ENCODE results near the gene DLG2. TPM values are rescaled to one million over a fixed set of nuclear protein-coding genes. Genes with fewer than 3 reads are reported as not detected.
"Not testable (repeated sequence)": the region's sequence is repeated elsewhere in the genome, so short reads cannot be mapped to it uniquely, and the experiment has no call there.

DLG2 gene
- polyA plus RNA-seq, 3 donors: 9.9 to 11.8 (median 10.1) TPM

DNA sequence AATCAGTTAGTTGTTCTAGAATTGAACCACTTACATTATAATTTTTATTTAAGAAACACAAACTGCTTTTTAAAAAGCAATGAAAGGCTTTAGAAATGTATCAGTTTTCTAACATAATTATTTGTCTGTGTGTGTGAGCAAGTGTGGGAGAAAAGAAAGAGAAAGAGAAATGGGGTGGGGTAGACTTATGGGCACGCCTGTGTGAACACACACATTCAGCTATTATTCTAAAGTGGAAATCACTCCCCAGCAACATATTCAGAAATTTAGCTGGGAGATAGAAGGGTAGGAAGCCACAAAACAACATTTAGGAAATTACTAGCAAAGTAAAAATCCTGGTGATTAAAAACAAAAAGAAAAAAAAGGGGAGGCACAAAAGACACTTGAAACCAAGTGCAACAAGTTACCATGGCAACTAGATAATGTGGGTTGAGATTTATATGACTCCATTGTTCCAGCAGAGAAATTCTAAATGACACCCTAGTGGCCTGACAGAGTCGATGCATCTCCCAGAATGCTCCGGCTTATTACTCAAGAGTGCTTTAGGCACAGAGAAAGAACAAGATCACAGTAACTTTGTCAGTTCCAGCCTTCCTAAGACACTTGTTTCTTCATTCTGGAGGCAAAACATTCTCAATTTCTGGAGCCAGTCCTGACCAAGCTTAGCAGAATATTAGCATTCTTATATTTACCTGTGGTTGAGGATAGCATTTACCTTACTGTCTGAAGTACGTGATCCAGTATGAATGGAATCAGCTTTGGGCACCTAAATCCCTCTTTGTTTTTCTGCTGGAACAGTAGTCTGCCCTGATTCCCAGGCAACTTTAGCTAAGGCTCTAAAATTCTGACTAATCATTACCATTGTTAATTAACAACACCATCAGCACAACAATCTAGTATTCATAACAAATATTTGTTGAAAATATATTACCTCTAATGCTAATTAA is 444.4 kb downstream of the DLG2 start:
- DNase-seq (ENCODE audit: extremely low read depth in 1 of 11, low read depth in 9 of 11, low spot score in 4 of 11): peak in 8 of 11 donors; percentile 1 to 18 (median 8)

DNA sequence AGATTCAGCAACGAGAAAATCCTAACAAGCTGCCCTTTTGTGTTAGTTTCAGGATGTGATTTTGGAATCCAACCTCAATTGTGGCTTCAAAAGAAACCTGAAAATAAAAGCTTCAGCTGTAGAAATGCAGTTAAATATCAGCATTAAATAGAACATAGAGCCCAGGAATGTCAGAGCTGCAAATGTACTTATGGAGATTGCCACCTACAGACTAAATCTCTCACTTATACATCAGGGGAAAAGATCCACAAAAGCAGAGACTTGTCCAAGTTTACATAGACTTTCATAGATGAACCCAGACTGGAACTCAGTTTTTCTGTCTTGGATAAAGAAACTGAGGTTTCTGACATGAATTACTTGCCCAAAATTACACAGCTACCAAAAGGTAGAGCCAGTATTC is 446.6 kb downstream of the DLG2 start:
- DNase-seq (ENCODE audit: extremely low read depth in 1 of 11, low read depth in 9 of 11, low spot score in 4 of 11): no peak

DNA sequence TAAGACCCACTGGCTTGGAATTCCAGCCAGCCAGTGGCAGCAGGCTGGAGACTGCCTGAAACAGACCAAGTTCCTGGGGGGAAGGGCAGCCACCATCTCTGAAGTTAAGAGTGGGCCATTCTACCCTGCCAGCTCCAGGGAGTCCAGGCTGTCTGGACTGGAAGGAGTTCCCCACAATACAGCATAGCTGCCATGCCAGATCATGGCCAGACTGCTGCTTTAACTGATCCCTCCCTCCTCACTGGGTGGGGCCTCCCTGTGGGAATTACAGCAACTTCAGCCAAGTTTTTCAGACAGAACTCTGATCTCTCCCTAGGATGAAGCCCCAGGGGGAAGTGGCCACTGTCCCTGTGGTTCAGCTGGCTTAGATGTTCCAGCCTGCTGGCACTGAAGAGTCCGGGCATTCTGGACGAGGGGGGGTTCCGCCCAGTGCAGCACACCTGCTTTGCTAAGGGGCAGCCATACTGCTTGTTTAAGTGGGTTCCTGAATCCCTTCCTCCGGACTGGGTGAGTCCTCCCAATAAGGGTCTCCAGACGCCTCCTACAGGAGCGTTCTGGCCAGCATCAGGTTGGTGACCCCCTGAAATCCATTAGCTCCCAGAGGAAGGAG is 455.4 kb downstream of the DLG2 start:
- no peak for DNase-seq (ENCODE audit: extremely low read depth in 1 of 11, low read depth in 9 of 11, low spot score in 4 of 11)

DNA sequence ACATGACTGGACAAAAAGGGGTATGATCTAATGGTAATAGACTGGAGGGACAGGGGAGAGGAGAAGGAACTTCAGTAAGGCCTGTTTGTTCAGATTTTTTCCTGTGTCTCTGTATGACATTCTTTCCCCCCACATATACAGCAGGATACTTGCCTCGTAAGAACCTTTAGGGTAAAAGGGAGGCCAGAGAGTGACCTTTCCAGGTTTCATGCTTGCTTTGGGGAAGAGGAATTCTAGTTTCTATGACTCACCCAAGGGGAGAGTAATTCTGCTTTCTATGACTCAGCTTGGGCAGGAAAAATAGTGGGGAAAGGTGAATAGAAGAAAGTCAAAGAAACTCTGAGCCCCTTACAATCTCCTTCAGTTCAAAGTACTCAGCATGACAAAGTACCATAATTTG is 457.0 kb downstream of the DLG2 start:
- DNase-seq (ENCODE audit: extremely low read depth in 1 of 11, low read depth in 9 of 11, low spot score in 4 of 11): no peak

DNA sequence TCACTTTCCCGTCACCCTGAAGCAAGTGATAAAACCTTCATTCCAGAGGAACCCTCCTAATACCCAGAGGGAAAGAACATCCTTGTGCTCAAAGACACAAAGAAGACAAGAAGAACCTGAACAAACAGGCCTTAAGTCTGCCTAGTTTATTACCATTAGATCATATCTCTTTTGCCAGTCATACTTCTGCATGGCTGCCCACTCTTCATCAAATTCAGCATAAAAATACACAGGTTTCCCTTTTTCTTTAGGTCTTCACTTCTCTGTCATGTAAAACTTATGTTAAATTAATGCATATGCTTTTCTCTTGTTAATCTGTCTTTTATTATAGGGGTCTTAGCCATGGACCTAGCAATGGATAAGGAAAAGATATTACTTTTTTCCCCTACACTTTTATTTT is 459.7 kb downstream of the DLG2 start:
- DNase-seq (ENCODE audit: extremely low read depth in 1 of 11, low read depth in 9 of 11, low spot score in 4 of 11): no peak

DNA sequence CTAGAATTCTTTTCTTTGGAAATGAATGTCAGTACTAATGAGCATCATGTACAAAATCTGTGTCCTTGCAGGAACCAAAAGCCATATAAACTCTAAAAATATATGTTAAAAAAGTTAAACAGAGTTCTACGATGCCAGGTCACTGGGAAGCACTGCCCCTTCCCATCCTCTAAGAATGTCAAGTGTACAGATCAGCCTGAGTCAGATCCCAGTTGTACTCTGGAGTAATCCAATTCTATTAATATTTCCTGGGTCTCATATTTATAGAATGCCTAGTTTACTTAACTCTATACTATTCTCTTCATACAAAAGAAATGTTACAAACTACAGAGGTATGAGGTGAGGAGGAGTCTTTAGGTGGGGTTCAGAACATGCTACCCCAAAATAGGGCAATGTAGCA is 460.1 kb downstream of the DLG2 start:
- DNase-seq (ENCODE audit: extremely low read depth in 1 of 11, low read depth in 9 of 11, low spot score in 4 of 11): no peak

DNA sequence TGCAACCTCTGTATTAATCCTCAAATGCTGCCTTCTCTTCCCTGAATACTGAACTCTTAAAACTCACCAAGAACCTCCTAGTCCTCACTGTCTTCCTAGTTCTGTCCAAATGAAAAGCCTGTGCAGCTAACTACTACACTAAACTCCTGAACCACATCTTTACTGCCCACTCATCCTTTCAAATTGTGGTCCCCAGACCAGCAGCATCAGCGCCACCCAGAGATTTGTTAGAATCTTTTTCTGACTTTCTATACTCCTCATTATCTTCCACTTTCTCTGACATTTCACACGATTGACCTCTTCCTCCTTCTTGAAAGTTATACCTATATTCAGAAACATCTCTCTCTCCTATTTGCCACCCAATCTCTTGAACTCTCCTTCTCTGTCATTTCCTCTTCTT is 461.3 kb downstream of the DLG2 start:
- DNase-seq (ENCODE audit: extremely low read depth in 1 of 11, low read depth in 9 of 11, low spot score in 4 of 11): no peak

DNA sequence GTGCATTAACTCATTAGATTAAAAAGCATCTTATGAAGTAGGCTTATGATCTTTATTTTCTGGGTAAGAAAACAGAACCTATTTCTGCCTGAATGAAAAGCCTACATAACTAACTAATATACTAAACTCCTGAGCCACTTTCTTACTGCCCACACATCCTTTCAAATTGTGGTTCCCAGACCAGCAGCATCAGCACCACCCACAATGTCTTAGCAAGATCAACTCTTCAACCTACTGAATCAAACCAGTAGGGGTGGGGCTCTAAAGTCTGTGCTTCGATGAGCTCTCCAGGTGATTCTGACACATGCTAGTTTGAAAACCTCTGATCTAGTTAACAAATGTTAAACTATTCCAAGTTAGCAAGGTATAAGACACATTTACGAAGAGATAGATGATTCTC is 462.4 kb downstream of the DLG2 start:
- DNase-seq (ENCODE audit: extremely low read depth in 1 of 11, low read depth in 9 of 11, low spot score in 4 of 11): no peak

DNA sequence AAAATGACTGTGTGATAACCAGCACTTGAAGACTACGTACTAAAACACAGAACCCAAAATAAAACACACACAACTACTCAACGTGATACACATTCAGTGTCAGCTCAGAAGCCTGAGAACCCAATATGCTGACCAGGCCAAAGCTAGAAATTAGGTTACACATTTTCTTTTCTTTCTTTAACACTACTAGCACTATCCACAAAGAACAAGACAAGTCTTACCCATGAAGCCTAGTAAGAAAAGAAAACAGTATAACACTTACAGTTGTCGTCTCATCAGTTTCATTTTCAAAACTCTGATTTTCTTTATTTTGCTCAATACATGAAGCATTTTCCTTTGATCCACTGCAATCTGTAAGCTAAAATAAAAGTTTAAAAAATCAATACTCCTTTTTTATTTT is 472.9 kb downstream of the DLG2 start:
- no peak for DNase-seq (ENCODE audit: extremely low read depth in 1 of 11, low read depth in 9 of 11, low spot score in 4 of 11)

DNA sequence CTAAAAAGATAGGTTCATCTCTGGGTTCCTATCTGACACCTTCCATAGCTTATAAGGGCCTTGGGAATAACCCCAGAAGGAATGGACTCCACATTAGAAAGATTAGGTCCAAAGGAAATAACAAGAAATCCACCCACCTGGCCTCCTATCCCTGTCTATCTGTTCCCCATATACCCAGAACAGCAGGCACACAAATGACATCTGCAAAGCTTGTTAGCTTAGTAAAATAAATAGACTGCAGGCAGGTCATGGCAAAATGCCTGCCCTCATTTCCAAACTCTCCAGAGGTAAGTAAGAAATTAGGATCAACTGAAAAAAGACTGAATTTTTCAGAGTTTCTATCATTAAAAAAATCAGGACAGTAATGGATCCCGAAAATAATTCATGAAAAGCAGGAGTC is 489.5 kb downstream of the DLG2 start:
- no peak for DNase-seq (ENCODE audit: extremely low read depth in 1 of 11, low read depth in 9 of 11, low spot score in 4 of 11)

DNA sequence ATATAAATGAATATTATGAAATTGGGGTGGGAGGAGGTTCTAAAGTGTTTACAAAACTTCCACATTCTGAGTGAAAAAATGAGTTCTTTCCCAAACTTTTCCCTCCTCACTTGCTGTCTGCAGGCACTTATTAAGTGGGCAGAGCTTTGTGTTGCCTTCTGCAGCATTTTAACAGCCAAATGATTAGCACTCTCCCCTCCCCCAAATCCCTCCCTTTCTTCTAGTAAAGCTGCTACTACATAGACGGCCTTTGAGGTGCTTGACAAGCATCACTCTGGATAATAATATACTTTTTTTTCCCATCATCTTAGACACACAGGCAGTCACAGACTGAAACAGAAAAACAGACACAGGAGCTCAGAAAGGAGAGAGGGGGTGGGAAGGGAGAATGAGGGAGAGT is 493.5 kb downstream of the DLG2 start:
- no peak for DNase-seq (ENCODE audit: extremely low read depth in 1 of 11, low read depth in 9 of 11, low spot score in 4 of 11)

DNA sequence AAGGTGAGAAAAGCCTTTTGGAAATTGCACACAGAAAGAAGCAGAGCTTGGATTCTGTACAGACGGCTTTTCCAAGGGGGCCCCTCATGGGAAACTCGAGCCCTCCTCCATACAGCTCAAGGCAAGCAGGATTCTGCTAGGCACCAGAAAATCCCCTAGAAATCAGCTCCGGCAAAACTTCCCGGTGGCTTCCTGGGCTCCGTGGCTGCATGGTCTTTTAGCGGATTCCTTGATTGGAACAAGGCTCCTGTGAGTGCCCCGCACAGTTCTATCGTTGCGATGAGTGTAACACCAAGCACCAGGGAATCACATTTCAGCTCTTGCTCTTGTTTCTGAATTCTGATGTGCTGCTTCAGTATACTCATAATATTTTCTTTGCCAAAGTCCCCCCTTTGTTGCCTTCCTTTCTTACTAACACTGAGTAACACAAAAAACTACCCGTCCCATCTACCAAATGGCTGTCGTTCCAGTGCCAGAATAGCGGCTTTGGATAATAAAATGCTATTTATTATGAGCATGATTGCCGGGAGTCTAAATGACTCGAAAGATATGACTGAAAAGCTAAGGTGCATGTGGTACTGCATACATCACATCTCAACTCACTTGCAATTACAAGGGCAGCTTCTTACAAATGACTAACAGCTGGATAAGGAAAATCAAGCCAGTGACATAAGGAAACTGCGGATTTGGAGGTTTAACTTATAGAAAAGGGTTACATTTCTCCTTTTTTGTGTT is 494.1 kb downstream of the DLG2 start:
- peak in 1 of 11 donors; percentile 8 for DNase-seq (ENCODE audit: extremely low read depth in 1 of 11, low read depth in 9 of 11, low spot score in 4 of 11)

DNA sequence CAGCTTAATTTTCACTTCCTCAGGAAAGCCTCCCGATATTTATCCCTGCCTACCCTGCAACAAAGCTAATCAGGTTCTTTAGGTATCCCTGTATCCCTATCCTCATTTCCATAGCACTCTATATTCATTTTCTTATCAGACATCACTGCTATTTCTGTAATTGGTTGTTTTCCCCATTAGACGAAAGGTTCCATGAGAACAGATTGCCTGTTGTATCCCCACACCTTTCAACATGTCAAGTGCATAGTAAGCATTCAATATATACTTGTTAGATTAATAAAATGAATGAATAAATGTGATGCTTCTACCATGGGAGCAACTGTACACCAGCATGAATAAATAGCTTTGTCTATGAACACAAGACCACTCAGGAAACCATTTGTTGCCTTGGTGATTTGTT is 499.8 kb downstream of the DLG2 start:
- DNase-seq (ENCODE audit: extremely low read depth in 1 of 11, low read depth in 9 of 11, low spot score in 4 of 11): no peak

DNA sequence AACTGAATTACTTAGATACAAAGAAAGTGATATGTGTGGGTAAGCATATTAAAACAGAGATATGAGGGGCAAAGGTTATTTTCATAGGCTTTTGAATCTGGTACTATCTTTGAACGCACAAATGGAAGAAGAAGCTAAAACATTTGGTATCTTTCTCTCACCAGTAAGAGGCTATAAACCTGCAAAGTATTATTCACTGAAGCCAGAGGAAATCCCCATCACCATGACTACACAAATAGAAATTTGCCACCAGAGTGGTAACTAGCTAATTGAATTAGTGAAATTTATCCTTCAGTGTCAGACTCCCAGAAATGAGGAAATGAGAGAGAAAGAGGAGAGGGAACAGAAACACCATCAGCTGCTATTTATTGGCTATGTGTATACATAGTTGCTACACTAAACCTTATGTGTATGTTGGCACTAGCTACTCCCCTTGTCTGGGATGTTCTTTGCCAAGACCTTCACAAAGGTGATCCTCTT is 503.4 kb downstream of the DLG2 start:
- DNase-seq (ENCODE audit: extremely low read depth in 1 of 11, low read depth in 9 of 11, low spot score in 4 of 11): no peak

DNA sequence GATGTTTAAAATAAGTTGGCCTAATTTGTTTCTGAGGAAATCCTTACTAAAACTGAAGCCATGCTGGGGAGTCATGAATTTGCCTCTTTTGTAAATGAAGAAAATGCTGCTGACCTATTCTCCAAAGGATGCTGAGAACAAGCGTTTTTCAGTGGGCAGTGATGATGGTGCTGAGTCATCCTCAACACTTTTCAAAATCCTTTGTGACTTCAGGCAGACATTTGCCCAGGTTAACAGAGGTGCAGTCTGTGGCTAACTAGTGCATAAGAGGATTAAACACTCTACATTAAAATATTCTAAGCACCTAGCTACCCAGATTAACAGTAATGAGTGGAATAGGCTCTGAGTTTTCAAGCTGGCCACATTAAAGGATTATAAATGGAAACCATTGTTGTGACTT is 509.0 kb downstream of the DLG2 start:
- no peak for DNase-seq (ENCODE audit: extremely low read depth in 1 of 11, low read depth in 9 of 11, low spot score in 4 of 11)

DNA sequence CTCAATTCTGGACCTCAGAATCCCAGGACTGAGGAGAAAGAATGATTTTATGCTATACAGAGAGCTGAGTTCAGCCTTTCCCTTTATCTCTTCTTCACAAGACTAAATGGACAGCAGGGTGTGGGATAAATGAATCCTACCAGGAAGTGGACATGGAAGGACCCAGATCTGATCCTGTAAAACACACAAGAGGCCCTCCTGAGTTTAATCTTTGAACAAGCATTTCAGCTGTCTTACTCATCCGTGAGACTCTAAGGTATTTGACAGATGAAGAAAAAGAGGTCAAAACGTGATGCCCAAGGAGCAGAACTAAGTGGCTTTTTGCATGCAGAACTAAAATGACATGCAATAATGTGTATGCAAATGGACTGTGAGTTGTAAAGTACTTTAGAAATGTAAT is 511.3 kb downstream of the DLG2 start:
- no peak for DNase-seq (ENCODE audit: extremely low read depth in 1 of 11, low read depth in 9 of 11, low spot score in 4 of 11)

DNA sequence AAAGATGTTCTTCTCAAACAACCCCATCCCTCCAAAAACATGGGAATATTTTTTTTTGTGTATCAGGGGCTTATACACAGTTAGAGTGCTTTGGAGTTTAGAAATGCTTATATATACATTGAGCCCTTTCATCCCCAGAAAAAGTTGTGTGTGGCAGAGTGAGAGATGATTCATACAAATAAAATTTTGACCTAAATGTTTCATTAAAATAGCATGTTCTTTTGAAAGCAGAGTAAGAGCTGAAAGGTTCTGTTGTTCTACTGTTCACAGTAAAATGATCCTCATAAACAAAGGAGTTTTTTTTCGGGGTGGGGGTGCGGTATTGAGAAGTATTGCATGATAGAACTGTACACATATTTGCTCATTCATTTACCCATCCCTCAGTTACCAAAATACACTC is 512.4 kb downstream of the DLG2 start:
- no peak for DNase-seq (ENCODE audit: extremely low read depth in 1 of 11, low read depth in 9 of 11, low spot score in 4 of 11)

DNA sequence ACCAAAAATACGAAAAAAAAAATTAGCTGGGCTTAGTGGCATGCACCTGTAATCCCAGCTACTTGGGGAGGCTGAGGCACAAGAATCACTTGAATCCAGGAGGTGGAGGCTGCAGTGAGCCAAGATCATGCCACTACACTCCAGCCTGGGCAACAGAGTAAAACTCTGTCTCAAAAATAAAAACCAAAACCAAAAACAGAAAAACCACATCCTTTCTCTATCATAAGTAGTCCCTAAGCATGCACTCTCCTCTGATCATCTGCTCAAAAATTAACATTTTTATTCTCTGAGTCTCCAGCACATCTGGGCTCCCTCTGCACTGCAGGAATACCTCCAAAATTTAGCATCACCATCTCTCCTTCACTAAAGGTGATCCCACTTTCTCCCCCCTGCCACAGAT is 516.9 kb downstream of the DLG2 start:
- not testable (repeated sequence) for DNase-seq (ENCODE audit: extremely low read depth in 1 of 11, low read depth in 9 of 11, low spot score in 4 of 11)

DNA sequence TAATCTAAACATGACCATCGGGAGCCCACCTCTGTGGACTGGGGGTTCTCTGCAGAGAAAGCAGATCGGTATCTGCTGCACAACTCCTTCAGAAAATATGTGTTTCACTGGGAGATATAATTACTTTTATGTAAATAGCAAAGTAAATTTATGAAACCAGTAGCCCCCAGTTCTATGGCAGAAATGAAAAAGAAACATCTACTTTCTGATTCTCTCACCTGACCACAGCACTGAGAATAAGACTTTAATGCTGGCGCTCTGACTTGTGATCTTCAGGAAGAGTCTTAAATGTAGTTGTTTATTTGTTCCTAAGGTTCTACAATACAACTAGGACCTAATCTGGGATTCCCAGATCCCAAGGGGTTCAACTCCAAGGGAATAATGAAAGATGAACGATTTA is 518.0 kb downstream of the DLG2 start:
- no peak for DNase-seq (ENCODE audit: extremely low read depth in 1 of 11, low read depth in 9 of 11, low spot score in 4 of 11)

DNA sequence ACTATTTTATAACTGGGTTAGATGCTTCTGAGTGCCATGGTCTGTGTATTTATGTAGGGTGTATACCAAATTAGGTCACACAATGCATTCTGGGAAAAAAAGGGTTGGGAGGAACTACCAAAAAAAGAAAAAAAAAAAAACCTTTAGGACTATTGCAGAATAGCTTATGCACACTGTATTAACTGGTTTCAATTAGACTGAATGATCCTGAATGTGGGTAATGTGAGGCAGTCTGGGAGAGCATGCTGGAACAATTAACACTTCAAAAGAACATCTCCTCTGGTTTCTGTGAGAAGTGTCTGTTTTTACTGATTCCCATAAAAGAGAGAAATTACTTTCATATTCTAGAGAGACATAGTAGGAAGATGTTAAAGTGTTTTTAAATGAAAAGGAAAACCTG is 521.3 kb downstream of the DLG2 start:
- no peak for DNase-seq (ENCODE audit: extremely low read depth in 1 of 11, low read depth in 9 of 11, low spot score in 4 of 11)
